ENCODE data around the gene PKP3. TPM values are rescaled to one million over a fixed set of nuclear protein-coding genes. Genes with fewer than 3 reads are reported as not detected.

Gene PKP3
- total and polyA plus RNA-seq, 7 donors, result 0.10 to 0.75 (median 0.15) TPM; not detected in 2

- 49 to 65% (median 61%) methylated on average over 24 of the region's 24 CpGs for WGBS, 3 donors
- H3K4me3 ChIP-seq, result no peak overlapping the region
- TF ChIP-seq, protein P1, sequence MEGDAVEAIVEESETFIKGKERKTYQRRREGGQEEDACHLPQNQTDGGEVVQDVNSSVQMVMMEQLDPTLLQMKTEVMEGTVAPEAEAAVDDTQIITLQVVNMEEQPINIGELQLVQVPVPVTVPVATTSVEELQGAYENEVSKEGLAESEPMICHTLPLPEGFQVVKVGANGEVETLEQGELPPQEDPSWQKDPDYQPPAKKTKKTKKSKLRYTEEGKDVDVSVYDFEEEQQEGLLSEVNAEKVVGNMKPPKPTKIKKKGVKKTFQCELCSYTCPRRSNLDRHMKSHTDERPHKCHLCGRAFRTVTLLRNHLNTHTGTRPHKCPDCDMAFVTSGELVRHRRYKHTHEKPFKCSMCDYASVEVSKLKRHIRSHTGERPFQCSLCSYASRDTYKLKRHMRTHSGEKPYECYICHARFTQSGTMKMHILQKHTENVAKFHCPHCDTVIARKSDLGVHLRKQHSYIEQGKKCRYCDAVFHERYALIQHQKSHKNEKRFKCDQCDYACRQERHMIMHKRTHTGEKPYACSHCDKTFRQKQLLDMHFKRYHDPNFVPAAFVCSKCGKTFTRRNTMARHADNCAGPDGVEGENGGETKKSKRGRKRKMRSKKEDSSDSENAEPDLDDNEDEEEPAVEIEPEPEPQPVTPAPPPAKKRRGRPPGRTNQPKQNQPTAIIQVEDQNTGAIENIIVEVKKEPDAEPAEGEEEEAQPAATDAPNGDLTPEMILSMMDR (IDR thresholded peaks at IDR 0.05), result no peak
- H3K36me3 ChIP-seq (ENCODE audit: insufficient read depth in 1 of 2, low read depth in 1 of 2), result no peaks in the 10 kb centered on the region
- no peak for ATAC-seq
- no peaks in the 10 kb centered on the region for H3K4me1 ChIP-seq
- no peak overlapping the region for H3K27ac ChIP-seq
- no peak for DNase-seq
- intact Hi-C loops (cut with DNase I), result loop anchor here in 1 of 2 donors (5.0 kb wide), 1 partner anchor 67 kb away; the partner anchor contains the start of gene IFITM5
- H3K27me3 ChIP-seq (ENCODE audit: insufficient read depth in 3 of 3, low read length in 2 of 3), result peaks cover 0 to 53% (median 16%) of the 10 kb centered on the region in 3 donors
- H3K9me3 ChIP-seq, result no peaks in the 10 kb centered on the region
Measured at GRCh38 chr11:363948-364761, 29.9 kb upstream of the PKP3 start.

GRCh38 chr11:364991-365725 lies 28.9 kb upstream of the PKP3 start:
- H3K27me3 ChIP-seq (ENCODE audit: insufficient read depth in 3 of 3, low read length in 2 of 3), result peaks cover 0 to 51% (median 19%) of the 10 kb centered on the region in 3 donors
- no peak for DNase-seq

DNA sequence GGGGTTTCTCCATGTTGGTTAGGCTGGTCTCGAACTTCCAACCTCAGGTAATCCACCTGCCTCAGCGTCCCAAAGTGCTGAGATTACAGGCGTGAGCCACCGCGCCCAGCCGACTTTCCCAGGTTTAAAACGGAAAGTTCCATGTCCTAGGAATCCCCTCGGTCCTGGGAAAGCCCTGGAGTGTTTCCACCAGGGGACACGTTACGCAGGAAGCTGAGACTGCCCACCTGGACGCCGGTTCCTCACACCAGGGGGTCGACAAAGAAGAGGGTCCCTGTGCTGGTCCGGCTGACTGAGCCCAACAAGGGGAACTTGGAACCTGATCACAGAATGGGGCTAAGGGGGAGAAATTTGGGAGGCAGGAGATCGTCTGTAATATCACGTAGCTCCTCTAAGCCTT lies 28.2 kb upstream of the PKP3 start:
- Histone ChIP-seq H3K36me3 (ENCODE audit: insufficient read depth in 1 of 2, low read depth in 1 of 2) (no peaks in the 10 kb centered on the region), H3K27ac (no peak overlapping the region), H3K27me3 (ENCODE audit: insufficient read depth in 3 of 3, low read length in 2 of 3) (peaks cover 0 to 58% (median 20%) of the 10 kb centered on the region in 3 donors), H3K4me1 (no peaks in the 10 kb centered on the region), H3K4me3 (no peak overlapping the region), H3K9me3 (no peaks in the 10 kb centered on the region)
- no peak for DNase-seq
- 63 to 73% (median 68%) methylated on average over 14 to 16 of the region's 16 CpGs for WGBS, 3 donors
- TF ChIP-seq, protein P1 (IDR thresholded peaks at IDR 0.05), result no peak
- intact Hi-C loops (cut with DNase I), result no loop called here
- no peak for ATAC-seq

More at GRCh38 chr11:364991-365725, 28.9 kb upstream of the PKP3 start:
- intact Hi-C loops (cut with DNase I), result loop anchor here in 1 of 2 donors (5.0 kb wide), 1 partner anchor 68 kb away; the partner anchor contains the start of gene IFITM5
- TF ChIP-seq, protein P1 (IDR thresholded peaks at IDR 0.05), result no peak
- no peak for ATAC-seq
- Histone ChIP-seq H3K4me1 (no peaks in the 10 kb centered on the region), H3K4me3 (no peak overlapping the region), H3K36me3 (ENCODE audit: insufficient read depth in 1 of 2, low read depth in 1 of 2) (no peaks in the 10 kb centered on the region), H3K9me3 (no peaks in the 10 kb centered on the region), H3K27ac (no peak overlapping the region)
- WGBS, 3 donors, result 83 to 86% (median 83%) methylated on average over 22 of the region's 22 CpGs

DNA sequence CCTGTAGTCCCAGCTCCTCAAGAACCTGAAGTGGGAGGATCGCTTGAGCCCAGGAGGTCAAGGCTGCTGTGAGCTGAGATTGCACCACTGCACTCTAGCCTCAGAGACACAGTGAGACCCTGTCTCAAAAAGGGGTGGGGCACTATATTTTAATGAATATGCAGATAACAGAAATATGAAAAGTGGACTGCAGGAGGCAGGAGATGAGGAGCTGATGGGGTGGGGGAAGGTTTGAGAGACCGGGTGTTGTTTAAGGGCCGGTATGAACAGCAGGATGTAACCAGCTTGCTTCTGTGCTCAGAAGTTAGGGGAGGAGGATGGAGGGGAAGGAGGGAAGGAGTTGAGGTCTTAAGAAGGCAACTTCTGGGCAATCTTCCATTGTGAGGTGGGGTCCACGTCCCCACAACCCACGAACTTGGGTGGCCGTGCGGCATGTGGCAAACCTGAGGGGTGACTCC lies 26.0 kb upstream of the PKP3 start:
- Histone ChIP-seq H3K4me3 (no peak overlapping the region), H3K36me3 (ENCODE audit: insufficient read depth in 1 of 2, low read depth in 1 of 2) (no peaks in the 10 kb centered on the region), H3K27ac (no peak overlapping the region), H3K4me1 (no peaks in the 10 kb centered on the region), H3K9me3 (no peaks in the 10 kb centered on the region), H3K27me3 (ENCODE audit: insufficient read depth in 3 of 3, low read length in 2 of 3) (peaks cover 0 to 69% (median 26%) of the 10 kb centered on the region in 3 donors)
- TF ChIP-seq, protein P1 (IDR thresholded peaks at IDR 0.05), result no peak
- DNase-seq, result no peak
- intact Hi-C loops (cut with DNase I), result no loop called here
- 21 to 27% (median 27%) methylated on average over 7 of the region's 7 CpGs for WGBS, 3 donors
- ATAC-seq, result no peak

All from psoas muscle (tissue), 8 donors.